Osteoblast (primary cell): ENCODE data around the gene COL4A2. TPM values are rescaled to one million over a fixed set of nuclear protein-coding genes. Genes with fewer than 3 reads are reported as not detected.

Source experiments
- DNase-seq: peaks from one replicate; pipeline ENCODE4 v3.0.0; 2011; ENCODE audit warnings: low spot score, mixed read lengths; ENCODE audit not compliant: insufficient read length; ENCODE audit errors: missing footprints
- H2AFZ ChIP-seq: 2 replicates; pipeline ENCODE4 v1.6.0; 2011; ENCODE audit warnings: mild to moderate bottlenecking, low read length
- H3K27ac ChIP-seq: 2 replicates; pipeline ENCODE4 v1.5.1; 2011; ENCODE audit warnings: mild to moderate bottlenecking, low read depth, low read length, moderate library complexity
- H3K27me3 ChIP-seq: 2 replicates; pipeline ENCODE4 v1.6.0; 2012; ENCODE audit warnings: mild to moderate bottlenecking, control low read depth, inconsistent platforms, low read length, moderate library complexity; ENCODE audit not compliant: insufficient read depth
- H3K36me3 ChIP-seq: 2 replicates; pipeline ENCODE4 v1.5.1; 2011; ENCODE audit warnings: mild to moderate bottlenecking, low read length, control low read depth, moderate library complexity; ENCODE audit not compliant: insufficient read depth
- H3K4me1 ChIP-seq: 2 replicates; pipeline ENCODE4 v1.5.1; 2011; ENCODE audit warnings: mild to moderate bottlenecking, low read length, control low read depth, moderate library complexity; ENCODE audit not compliant: insufficient read depth
- H3K4me2 ChIP-seq: 2 replicates; pipeline ENCODE4 v1.6.0; 2011; ENCODE audit warnings: mild to moderate bottlenecking, low read length; ENCODE audit not compliant: insufficient read depth
- H3K4me3 ChIP-seq: fragments of 200-600 bp; sonication (generic); 3 replicates; pipeline ENCODE4 v1.5.1; 2012; ENCODE audit warnings: mild to moderate bottlenecking, low read length, inconsistent platforms; ENCODE audit not compliant: insufficient read depth
- H3K79me2 ChIP-seq: 2 replicates; pipeline ENCODE4 v1.6.0; 2012; ENCODE audit warnings: mild to moderate bottlenecking, low read length, control low read depth, inconsistent platforms; ENCODE audit not compliant: insufficient read depth
- H3K9me3 ChIP-seq: 2 replicates; pipeline ENCODE4 v1.5.1; 2011; ENCODE audit warnings: low read depth, low read length, control low read depth
- H4K20me1 ChIP-seq: 2 replicates; pipeline ENCODE4 v1.6.0; 2012; ENCODE audit warnings: mild to moderate bottlenecking, low read length, control low read depth; ENCODE audit not compliant: insufficient read depth
- total RNA-seq: library from RNA; depleted of rRNA; stranded (reverse); fragments of >200 nt; gene quantifications from 2 replicates; pipeline ENCODE4 v1.2.3, GENCODE V29; 2012
- TF ChIP-seq, protein P1 (sequence below): IDR thresholded peaks from 2 replicates; pipeline ENCODE4 v1.5.1; 2011; ENCODE audit warnings: mild to moderate bottlenecking, low read depth, low read length, moderate library complexity; ENCODE audit errors: extremely low read depth

The COL4A2 gene
- total RNA-seq, 1 donor: 267 TPM

DNA sequence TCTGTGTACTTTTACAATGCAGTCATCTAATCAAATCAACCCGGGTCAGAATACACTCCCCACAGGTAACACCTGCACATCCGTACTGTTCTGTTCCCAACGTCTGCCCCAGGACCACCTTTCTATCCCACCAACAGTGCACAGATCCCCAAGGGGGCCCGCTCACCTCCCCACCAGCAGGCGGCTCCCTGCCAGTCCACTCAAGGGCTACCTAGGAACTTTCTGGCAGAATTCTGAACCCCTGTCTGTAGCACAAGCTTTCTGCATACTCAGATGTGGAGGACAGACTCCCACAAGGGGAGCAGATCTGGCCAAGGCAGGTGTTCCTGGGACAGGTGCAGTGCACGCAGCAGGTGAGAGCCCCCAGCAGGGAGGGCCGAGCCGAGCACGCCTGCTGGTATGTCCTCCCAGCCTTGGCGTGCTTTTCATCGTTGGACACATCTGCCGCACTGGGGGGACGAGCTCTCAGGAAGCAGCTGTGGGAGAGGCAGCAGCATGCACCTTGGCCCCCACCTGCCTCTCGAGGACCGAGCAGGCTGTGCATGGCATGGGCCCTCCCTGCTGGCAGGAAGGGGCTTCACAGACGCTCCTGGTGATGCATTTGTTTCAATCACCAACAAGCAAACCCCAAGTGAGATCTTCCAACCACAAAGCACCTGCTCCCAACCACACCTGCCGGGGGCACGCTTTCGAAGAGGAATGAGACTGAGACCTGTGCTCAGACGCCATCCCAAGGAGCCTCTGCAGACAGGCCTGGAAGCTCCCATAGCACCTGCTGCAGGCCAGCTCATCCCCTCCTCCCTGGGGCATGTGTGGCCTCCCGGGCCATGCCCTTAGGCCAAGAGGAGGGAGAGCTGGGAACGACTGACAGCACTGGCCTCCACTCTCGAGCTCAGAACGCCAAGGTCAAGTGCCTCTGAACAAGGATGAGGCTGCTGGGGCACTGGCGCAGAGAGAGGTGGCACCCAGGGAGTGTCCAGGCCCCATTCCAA, 218.5 kb downstream of the COL4A2 start:
- Histone ChIP-seq H4K20me1 (no peaks in the 10 kb centered on the region), H3K36me3 (no peaks in the 10 kb centered on the region), H3K9me3 (no peaks in the 10 kb centered on the region), H3K4me3 (no peak overlapping the region), H3K79me2 (no peaks in the 10 kb centered on the region), H3K4me2 (no peak overlapping the region), H3K4me1 (peaks cover 8% of the 10 kb centered on the region), H3K27me3 (no peaks in the 10 kb centered on the region), H3K27ac (no peak overlapping the region), H2AFZ (no peak overlapping the region)
- DNase-seq: peak; percentile 79
- TF ChIP-seq, protein P1, sequence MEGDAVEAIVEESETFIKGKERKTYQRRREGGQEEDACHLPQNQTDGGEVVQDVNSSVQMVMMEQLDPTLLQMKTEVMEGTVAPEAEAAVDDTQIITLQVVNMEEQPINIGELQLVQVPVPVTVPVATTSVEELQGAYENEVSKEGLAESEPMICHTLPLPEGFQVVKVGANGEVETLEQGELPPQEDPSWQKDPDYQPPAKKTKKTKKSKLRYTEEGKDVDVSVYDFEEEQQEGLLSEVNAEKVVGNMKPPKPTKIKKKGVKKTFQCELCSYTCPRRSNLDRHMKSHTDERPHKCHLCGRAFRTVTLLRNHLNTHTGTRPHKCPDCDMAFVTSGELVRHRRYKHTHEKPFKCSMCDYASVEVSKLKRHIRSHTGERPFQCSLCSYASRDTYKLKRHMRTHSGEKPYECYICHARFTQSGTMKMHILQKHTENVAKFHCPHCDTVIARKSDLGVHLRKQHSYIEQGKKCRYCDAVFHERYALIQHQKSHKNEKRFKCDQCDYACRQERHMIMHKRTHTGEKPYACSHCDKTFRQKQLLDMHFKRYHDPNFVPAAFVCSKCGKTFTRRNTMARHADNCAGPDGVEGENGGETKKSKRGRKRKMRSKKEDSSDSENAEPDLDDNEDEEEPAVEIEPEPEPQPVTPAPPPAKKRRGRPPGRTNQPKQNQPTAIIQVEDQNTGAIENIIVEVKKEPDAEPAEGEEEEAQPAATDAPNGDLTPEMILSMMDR: no peak

DNA sequence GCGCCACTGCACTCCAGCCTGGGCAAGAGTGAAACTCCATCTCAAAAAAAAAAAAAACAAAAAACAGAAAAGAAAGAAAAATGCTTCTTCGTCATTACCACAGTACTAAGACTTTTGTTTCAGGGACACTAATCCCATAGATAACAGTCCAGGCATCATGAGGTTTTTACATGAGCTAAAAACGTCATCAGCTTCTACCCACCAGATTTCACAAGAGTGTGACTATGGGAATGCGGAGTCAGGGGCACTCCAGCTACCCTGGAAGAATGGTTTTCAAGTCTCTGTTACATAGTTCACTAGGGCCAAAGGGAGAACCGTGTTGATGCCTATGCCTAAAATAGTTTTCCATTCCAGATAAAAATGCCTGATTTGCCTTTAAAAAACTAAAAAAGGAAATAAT, 221.3 kb downstream of the COL4A2 start:
- Histone ChIP-seq H3K27me3 (no peaks in the 10 kb centered on the region), H3K4me2 (peak overlapping the region; percentile 14), H3K79me2 (no peaks in the 10 kb centered on the region), H3K4me3 (no peak overlapping the region), H3K27ac (peak overlapping the region; percentile 11), H2AFZ (no peak overlapping the region), H3K36me3 (no peaks in the 10 kb centered on the region), H4K20me1 (no peaks in the 10 kb centered on the region), H3K4me1 (no peaks in the 10 kb centered on the region), H3K9me3 (no peaks in the 10 kb centered on the region)
- DNase-seq: peak; percentile 89
- TF ChIP-seq, protein P1: no peak

DNA sequence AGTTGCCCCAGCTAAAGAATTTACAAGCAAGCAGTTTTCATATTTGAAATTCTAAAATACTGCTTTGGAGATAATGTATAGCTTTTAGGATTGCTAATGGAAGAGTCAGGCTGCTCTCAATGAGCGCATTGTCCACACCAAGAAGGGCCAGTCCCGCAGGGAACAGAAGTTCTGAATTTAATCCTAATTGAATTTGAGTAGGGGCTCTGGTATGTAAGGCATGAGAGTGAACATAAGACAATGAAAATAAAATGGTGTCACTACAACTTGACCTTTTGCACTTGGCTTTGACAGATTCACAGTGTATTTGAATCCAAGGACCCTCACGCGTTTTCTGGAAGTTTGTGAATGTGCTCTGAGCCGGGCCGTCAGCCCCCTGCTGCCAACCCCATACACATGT, 221.8 kb downstream of the COL4A2 start:
- Histone ChIP-seq H3K27ac (no peak overlapping the region), H3K79me2 (no peaks in the 10 kb centered on the region), H4K20me1 (no peaks in the 10 kb centered on the region), H3K27me3 (no peaks in the 10 kb centered on the region), H3K4me1 (no peaks in the 10 kb centered on the region), H2AFZ (no peak overlapping the region), H3K4me3 (no peak overlapping the region), H3K9me3 (no peaks in the 10 kb centered on the region), H3K36me3 (no peaks in the 10 kb centered on the region), H3K4me2 (no peak overlapping the region)
- TF ChIP-seq, protein P1: no peak
- DNase-seq: peak; percentile 60
